Neural crest cell (in vitro differentiated cells): ENCODE data around the gene KRTAP10-9. TPM values are rescaled to one million over a fixed set of nuclear protein-coding genes. Genes with fewer than 3 reads are reported as not detected.
"Not testable (repeated sequence)": the region's sequence is repeated elsewhere in the genome, so short reads cannot be mapped to it uniquely, and the experiment has no call there.

ENCODE experiments used
- DNase-seq: peaks from one replicate; pipeline ENCODE4 v3.0.0; 2021; ENCODE audit warnings: low read depth, mixed read lengths, low spot score
- H3K27ac Mint-ChIP-seq: one replicate; pipeline ENCODE4 v1.8.0; 2021; ENCODE audit warnings: mild to moderate bottlenecking, mixed read lengths; ENCODE audit not compliant: unreplicated experiment
- H3K27me3 Mint-ChIP-seq: 2 replicates; pipeline ENCODE4 v1.8.0; 2021; ENCODE audit warnings: low read depth, mild to moderate bottlenecking, mixed read lengths
- H3K36me3 Mint-ChIP-seq: 2 replicates; pipeline ENCODE4 v1.8.0; 2021; ENCODE audit warnings: low read depth, mild to moderate bottlenecking, mixed read lengths
- H3K4me1 Mint-ChIP-seq: 2 replicates; pipeline ENCODE4 v1.8.0; 2021; ENCODE audit warnings: mixed read lengths
- H3K4me3 Mint-ChIP-seq: one replicate; pipeline ENCODE4 v1.8.0; 2021; ENCODE audit warnings: mild to moderate bottlenecking, mixed read lengths
- H3K9me3 Mint-ChIP-seq: 2 replicates; pipeline ENCODE4 v1.8.0; 2021; ENCODE audit warnings: mixed read lengths
- CTCF ChIP-seq: fragments of 200-600 bp; sonication (generic); conservative IDR thresholded peaks from 2 replicates; pipeline ENCODE4 v1.5.0; 2021; ENCODE audit warnings: antibody characterized with exemption, mild to moderate bottlenecking
- total RNA-seq: library from RNA; stranded (reverse); gene quantifications from 2 replicates; pipeline ENCODE4 v1.2.1, GENCODE V29; 2021

Gene KRTAP10-9
- total RNA-seq, 1 donor from 2014 or later = not detected

GRCh38 chr21:44599264-44600029 lies 27.4 kb upstream of the KRTAP10-9 start:
- Mint-ChIP-seq H3K4me1 (peaks cover 13% of the 10 kb centered on the region), H3K4me3 (no peak overlapping the region), H3K36me3 (no peaks in the 10 kb centered on the region), H3K27me3 (peaks cover 5% of the 10 kb centered on the region), H3K9me3 (peaks cover under 1% of the 10 kb centered on the region), H3K27ac (peak overlapping the region; percentile 30)
- no peak for TF ChIP-seq CTCF
- no peak for DNase-seq

- Mint-ChIP-seq H3K4me1 (peaks cover 12% of the 10 kb centered on the region), H3K27ac (peak within 1 kb of the TSS; percentile 30), H3K27me3 (peaks cover 13% of the 10 kb centered on the region)
- DNase-seq, H3K9me3 Mint-ChIP-seq, H3K36me3 Mint-ChIP-seq, H3K4me3 Mint-ChIP-seq: not testable (repeated sequence)
Observed at GRCh38 chr21:44600118-44600978, 26.5 kb upstream of the KRTAP10-9 start, which contains the start of gene KRTAP10-7. Gene KRTAP10-7 (plus strand): TSS chr21:44600597. CDS start chr21:44600622, 25 bp downstream.

DNA sequence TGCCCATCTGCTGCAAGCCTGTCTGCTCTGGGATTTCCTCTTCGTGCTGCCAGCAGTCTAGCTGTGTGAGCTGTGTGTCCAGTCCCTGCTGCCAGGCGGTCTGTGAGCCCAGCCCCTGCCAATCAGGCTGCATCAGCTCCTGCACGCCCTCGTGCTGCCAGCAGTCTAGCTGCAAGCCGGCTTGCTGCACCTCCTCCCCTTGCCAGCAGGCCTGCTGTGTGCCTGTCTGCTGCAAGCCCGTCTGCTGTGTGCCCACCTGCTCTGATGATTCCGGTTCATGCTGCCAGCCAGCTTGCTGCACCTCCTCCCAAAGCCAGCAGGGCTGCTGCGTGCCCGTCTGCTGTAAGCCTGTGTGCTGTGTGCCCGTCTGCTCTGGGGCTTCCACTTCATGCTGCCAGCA lies 25.8 kb upstream of the KRTAP10-9 start:
- not testable (repeated sequence) for H3K27ac Mint-ChIP-seq, DNase-seq, H3K4me3 Mint-ChIP-seq, H3K9me3 Mint-ChIP-seq, H3K36me3 Mint-ChIP-seq
- peaks cover 18% of the 10 kb centered on the region for H3K27me3 Mint-ChIP-seq
- peaks cover 12% of the 10 kb centered on the region for H3K4me1 Mint-ChIP-seq

DNA sequence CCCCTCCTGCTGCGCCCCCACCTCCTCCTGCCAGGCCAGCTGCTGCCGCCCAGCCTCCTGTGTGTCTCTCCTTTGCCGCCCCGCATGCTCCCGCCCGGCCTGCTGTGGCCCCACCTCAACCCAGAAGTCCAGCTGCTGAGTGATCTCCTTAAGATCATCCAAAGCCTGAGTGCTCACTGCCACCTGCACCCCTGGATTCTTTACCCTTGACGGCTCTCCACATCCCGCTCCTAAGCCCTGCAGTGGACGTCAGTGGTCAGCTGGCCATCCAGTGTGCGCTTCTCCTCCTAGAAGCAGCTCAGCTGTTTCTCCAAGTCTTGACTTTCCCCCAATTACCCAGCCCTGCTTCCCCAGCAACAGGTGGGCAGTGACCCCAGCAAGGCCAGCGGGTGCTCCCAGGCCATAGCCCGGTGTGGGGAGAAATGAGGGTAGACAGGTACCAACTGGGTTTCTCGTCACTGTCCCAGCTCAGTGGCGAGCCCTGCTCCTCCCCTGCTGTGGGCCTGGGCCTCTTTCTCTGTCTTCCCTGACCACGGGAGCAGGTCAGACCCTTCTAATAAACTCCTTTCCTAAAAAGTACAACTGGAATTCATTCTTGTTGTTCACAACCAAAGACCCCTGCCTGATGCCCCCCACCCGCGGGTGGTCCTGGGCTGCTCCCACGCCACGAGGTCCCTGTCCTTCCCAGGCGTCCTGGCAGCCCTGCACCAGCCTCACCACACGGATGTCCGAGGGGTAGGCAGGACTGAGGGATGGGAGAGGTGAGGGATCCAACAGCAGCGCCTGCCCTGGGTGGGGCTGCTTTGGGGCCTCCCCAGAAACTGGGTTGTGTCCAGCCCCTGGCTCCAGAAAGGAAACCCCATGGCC lies 25.1 kb upstream of the KRTAP10-9 start:
- DNase-seq = no peak
- no peak for TF ChIP-seq CTCF
- no peak overlapping the region for H3K27ac Mint-ChIP-seq
- no peak overlapping the region for H3K4me3 Mint-ChIP-seq
- no peaks in the 10 kb centered on the region for H3K36me3 Mint-ChIP-seq
- H3K9me3 Mint-ChIP-seq = peaks cover 12% of the 10 kb centered on the region
- peaks cover 12% of the 10 kb centered on the region for H3K4me1 Mint-ChIP-seq
- peaks cover 23% of the 10 kb centered on the region for H3K27me3 Mint-ChIP-seq

DNA sequence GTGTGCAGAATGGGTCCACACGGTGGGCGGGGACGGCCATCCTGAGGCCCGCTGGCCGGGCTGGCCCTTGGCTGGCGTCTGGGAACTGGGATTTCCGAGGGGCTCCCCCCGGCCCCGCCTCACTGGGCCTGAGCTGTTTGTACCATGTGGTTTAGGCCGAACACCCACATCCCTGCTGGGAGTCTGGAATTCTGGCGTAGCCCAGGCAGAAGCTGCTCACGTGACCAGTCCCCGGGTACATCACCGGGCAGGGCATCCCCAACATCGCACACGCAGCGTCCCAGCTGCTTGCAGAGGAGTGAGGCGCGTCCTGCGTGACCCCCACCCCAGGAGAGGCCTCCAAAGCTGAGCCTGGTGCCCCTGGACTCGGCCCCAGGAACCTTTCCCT lies 24.4 kb upstream of the KRTAP10-9 start:
- Mint-ChIP-seq H3K27me3 (peaks cover 27% of the 10 kb centered on the region), H3K9me3 (peaks cover 12% of the 10 kb centered on the region)
- no peak for DNase-seq

More for the DNA sequence above, 24.4 kb upstream of the KRTAP10-9 start:
- H3K4me3 Mint-ChIP-seq = no peak overlapping the region
- H3K36me3 Mint-ChIP-seq = no peaks in the 10 kb centered on the region
- H3K27ac Mint-ChIP-seq = no peak overlapping the region
- no peak for TF ChIP-seq CTCF
- peaks cover 12% of the 10 kb centered on the region for H3K4me1 Mint-ChIP-seq
